Omental fat pad (tissue), 4 donors: ENCODE data around the gene SORL1. TPM values are rescaled to one million over a fixed set of nuclear protein-coding genes. Genes with fewer than 3 reads are reported as not detected.
A peak's percentile ranks its signal among the peaks of the same experiment; 100 is the strongest.

Source experiments
- ATAC-seq: fragments of 150-250 bp; one replicate; pipeline ENCODE4 v1.9.1; 2016; ENCODE audit warnings: mild to moderate bottlenecking, moderate library complexity; ENCODE audit not compliant: low FRiP score
- DNase-seq: peaks from one replicate; pipeline ENCODE4 v3.0.0-alpha.2; 2019; ENCODE audit warnings: low spot score
- CTCF ChIP-seq, 3 donors: fragments of 450-650 bp; IDR thresholded peaks; one replicate each; pipeline ENCODE4 v1.5.1; 2016 to 2017; ENCODE audit warnings: antibody characterized with exemption in 3 of 3, mild to moderate bottlenecking in 3 of 3, moderate library complexity in 2 of 3
- total RNA-seq, 4 donors: library from RNA; depleted of rRNA; stranded (reverse); fragments of >200 nt; gene quantifications; one replicate each; pipeline ENCODE4 v1.1.0, GENCODE V29; 2016

The SORL1 gene
- total RNA-seq, 4 donors from 2014 or later: 5.8 to 93.0 (median 11.1) TPM

GRCh38 chr11:121575250-121575962 is 123.3 kb downstream of the SORL1 start:
- no peak for TF ChIP-seq CTCF (IDR thresholded peaks at IDR 0.05)
- ATAC-seq: peak; percentile 63
- DNase-seq: no peak

- no peak for DNase-seq
- TF ChIP-seq CTCF (IDR thresholded peaks at IDR 0.05): no peak
- ATAC-seq: no peak
Measured at GRCh38 chr11:121575963-121576290, 123.8 kb downstream of the SORL1 start.

GRCh38 chr11:121576531-121576930 is 124.4 kb downstream of the SORL1 start:
- ATAC-seq (no peak), DNase-seq (no peak)
- TF ChIP-seq CTCF (IDR thresholded peaks at IDR 0.05): no peak

GRCh38 chr11:121577106-121577848 is 125.2 kb downstream of the SORL1 start:
- ATAC-seq: no peak
- no peak for TF ChIP-seq CTCF (IDR thresholded peaks at IDR 0.05)
- no peak for DNase-seq

- ATAC-seq: peak; percentile 73
- TF ChIP-seq CTCF (IDR thresholded peaks at IDR 0.05): no peak
- DNase-seq: no peak
Measured at GRCh38 chr11:121578251-121578976, 126.3 kb downstream of the SORL1 start.

GRCh38 chr11:121580154-121580553 is 128.0 kb downstream of the SORL1 start:
- TF ChIP-seq CTCF (IDR thresholded peaks at IDR 0.05): no peak
- ATAC-seq: no peak
- no peak for DNase-seq
